ENCODE data around the gene SLC10A7.

Gene SLC10A7

GRCh38 chr4:146343776-146344175 lies 178.0 kb downstream of the SLC10A7 start:
- DNase-seq, result no peak

GRCh38 chr4:146343199-146343598 lies 178.5 kb downstream of the SLC10A7 start:
- DNase-seq, result no peak

- DNase-seq, result no peak
Measured at GRCh38 chr4:146342600-146343192, 179.0 kb downstream of the SLC10A7 start.

- DNase-seq, result no peak
Measured at GRCh38 chr4:146340798-146341197, 180.9 kb downstream of the SLC10A7 start.

DNA sequence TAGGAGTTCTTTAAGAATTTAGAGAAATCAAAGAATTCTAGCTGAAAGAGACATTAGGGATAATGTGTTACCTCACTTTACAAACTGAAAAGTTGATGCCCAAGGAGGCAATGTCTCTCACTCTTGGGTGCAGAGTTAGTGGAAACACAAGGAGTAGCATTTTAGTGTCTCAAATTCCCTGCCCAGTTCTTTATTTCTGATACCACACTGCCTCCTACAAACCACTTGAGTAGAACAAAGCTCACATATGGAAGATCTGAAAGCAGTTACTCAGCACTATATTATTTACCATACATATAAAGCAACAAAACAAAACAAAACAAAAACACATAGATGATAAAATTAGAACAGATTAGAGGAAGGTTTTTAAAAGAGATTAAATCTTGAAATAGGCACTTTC lies 183.2 kb downstream of the SLC10A7 start:
- DNase-seq, result no peak

DNA sequence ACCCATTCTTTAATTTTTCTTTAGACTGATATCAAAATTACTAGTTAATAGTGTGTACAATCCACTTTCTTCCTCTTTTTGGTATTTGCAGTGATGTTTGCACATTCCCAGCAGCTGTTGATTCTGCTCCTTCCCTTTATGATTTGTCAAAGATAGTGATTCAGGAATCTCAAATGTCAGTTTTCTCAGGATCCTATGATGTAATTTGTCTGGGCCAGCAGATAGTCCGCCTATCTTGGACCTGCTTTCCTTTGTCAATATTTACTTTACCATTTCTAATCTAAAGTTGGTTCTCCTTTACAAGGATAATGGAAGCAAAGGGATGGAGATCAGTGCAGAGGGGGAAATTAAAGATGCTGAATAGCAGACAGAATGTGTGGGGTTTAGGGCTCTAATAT lies 185.3 kb downstream of the SLC10A7 start:
- DNase-seq, result no peak

- DNase-seq, result no peak
Measured at GRCh38 chr4:146335763-146336409, 185.9 kb downstream of the SLC10A7 start.

DNA sequence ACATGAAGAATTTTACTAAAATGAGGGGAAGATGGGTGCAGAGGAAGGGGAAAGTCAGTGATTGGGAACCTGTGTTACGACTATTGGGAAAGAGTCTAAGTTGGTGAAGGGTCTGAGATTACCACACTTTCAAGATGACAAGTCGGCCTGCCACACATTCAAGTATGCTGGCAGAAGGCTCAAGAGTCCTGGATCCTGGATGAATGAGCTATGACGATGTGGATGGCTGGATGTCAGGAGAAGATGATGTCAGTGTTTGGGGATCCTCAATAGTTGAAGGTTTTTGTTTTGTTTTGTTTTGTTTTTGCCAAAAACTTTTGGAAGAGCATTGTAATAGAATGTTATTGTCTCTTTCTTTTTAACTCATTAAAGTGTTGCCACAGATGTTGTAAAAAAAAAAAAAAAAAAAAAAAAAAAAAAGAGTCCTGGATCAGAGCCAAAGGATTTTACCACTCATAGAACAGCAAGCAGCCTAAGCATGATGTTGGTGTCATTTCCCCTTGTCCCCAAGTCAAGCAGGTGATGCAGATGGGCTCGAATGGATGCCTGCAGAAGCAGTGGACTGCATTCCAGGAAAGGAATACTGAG lies 186.8 kb downstream of the SLC10A7 start:
- no peak for DNase-seq

GRCh38 chr4:146333895-146334262 lies 187.9 kb downstream of the SLC10A7 start:
- no peak for DNase-seq

GRCh38 chr4:146333187-146333894 lies 188.4 kb downstream of the SLC10A7 start:
- no peak for DNase-seq

DNA sequence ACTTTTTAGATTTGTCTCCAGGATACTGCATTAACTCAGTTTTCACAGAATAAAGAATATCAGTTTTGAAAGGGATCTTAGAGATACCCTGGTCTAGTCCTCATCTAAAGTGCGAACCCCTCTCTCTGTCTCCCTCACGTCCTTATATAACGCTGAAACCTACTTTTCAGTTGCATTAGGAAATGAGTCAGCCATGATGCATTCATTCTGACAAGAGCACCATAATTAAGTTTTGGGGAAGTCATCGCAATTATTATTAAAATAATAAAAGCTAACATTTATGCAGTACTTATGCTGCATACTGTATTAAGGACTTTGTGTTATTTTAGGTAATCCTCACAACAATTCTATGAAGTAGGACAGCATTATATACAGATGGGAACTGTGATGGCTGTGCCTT lies 191.3 kb downstream of the SLC10A7 start:
- DNase-seq, result no peak

GRCh38 chr4:146329050-146329716 lies 192.6 kb downstream of the SLC10A7 start:
- no peak for DNase-seq

DNA sequence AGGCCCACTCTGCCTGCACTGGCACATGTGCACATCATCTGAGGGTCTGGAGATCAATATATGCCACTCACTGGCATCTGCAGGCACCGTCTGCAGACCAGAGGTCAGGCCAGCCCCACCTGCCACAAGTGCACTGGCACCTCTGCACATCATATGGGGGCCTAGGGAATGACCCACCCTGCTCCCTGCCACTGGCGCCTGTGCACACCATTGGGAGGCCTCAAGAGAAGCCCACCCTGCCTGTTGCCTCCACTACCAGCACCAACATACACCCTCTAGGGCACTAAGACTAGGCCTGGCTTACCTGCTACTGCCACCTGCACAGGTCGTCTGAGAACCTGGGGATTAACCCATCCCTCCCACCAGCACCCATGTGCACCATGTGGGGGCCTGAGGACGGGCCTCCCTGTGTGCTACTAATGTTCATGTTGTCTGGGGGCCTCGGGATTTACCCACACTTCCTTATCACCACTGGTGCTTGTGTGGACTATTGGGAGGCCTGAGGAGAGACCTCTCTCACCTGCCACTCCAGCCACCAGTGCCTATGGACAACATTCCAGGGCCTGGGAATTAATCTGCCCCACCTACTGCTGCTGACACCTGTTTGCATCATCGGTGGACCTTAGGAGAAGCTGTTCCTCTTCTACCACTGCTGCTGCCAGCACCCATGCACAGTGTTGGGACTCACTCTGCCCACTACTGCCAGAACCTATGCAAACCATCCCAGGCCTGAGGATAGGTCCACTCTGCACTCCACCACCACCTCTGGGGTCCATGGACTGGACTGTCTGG lies 193.7 kb downstream of the SLC10A7 start:
- DNase-seq, result no peak

DNA sequence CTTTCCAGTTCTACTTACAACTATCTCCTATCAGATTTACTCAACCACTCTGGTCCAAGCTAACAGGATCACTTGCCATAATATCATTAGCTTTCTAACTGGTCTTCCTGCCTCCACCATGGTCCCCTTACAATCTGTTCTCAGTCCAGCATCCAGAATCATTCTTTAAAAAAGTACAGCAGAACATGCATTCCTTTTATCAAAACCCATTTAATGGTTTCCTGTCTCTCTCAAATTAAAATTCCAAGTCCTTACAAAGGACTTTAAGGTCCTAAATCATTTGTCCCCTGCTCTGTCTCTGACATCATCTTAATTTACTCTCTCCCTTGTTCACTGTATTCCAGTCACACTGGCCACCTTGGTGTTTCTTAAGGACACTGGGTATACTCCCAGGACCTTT lies 202.8 kb downstream of the SLC10A7 start:
- no peak for DNase-seq

DNA sequence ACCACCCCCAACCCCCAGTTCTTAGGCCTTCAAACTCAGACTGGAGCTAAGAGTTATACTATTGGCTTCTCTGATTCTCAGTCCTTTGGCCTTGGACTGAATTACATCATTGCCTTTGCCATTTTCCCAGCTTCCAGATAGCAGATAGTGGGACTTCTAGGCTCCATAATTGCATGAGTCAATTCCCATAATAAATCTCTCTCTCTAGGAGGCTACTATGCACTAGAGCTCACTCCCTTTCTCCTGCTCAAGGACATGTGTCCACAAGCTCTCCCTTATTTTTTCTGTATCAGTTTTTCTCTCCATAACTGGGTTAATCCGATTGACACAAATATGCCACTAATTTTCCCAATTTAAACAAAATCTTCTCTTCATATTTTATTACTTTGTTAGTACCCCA lies 204.0 kb downstream of the SLC10A7 start:
- no peak for DNase-seq

DNA sequence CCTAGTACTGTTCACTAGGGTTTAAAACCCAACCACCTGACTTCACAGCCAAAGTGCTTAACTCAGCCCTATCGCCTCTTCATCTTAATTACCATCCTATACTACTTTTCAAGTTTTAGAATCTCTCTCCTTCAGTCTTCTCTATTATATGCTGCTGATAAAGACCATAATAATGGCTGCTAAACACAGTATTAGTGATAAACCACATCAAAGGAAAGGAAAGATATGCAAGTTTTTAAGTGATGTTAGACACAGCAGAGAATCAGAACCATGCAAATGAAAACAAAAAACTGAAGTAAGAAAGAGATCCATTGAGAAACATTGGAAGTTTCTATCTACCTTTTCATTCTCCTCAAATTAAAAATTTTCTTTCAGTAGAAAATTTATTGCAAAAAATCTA lies 206.6 kb downstream of the SLC10A7 start:
- no peak for DNase-seq

DNA sequence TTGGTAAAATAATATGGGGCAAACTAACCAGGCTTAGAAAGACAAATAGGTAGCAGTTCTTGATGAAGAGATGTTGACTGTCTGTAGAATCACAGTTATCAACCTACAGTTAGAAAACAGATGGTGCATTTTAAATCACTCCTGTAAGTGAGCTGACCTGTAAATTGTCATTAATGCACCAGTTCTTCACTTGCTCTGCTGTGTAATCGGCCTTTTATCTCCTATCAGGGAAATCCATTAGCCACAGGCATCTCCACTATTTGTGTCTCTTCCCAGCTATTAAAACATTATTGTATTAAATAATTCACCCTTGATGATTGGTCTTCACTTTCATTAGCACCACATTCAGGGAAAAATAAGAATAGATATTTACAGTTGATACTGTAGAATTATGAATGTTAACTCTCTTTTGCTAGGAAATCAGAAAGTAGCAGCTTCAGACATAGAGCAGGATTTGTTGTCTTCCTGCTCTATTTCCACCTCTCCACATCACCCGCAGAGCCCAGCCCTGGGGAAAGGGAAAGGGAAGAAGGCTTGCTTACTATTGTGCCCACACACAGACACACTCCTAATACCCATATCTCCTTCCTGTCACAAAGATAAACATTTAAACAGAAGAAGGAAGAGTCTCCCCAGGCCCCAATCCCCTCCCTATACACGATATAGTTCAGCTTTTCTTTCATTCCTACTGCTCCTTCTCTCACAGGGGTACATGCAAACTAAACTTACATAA lies 210.3 kb downstream of the SLC10A7 start:
- no peak for DNase-seq

- DNase-seq, result no peak
Measured at GRCh38 chr4:146310319-146311021, 211.3 kb downstream of the SLC10A7 start.

GRCh38 chr4:146308951-146309350 lies 212.8 kb downstream of the SLC10A7 start:
- no peak for DNase-seq

DNA sequence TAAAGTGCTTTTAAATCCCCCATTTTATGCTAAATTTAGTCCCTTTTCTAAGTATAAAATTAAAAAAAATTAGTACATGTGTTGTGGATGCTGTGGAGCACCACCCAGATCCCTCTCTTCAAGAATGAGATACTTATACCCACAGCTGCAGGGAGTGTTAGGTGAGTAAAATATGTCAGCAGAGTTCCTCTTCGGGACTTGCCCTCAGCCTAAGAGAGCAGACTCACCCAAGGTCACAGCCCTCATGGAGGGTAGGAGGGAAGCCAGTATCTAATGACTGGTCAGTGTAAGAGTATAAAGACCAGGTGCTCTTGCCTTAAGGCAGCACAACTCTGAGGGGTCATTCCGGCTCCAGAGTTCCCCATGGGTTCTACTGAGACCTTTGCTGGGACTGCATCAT lies 218.9 kb downstream of the SLC10A7 start:
- DNase-seq, result no peak

DNA sequence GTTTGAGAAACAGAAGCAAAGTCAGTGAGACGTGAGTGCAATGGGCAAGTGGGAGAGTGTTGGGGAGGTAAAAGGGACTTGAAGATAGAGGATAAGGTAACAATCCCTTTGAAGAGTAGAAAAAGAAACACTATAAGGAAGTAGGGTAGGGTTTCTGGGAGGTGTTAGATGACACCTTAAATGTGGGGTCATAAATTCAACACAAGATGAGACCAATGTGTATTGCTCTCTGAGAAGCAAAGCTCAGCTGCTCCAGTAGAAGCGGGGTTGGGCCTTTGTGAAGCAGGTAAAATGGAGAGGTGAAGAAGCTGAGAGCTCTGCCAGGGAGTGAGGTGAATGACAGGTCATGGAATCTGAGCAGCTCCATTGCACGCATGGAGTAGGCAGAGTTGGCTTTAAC lies 222.1 kb downstream of the SLC10A7 start:
- DNase-seq, result no peak

All from NCI-H187 (cell line).